BJ (cell line): ENCODE results near the gene TADA3. TPM values are rescaled to one million over a fixed set of nuclear protein-coding genes. Genes with fewer than 3 reads are reported as not detected.

Experiments used
- CTCF ChIA-PET: fragments of 350-600 bp; formaldehyde crosslinking; extraction: SDS; loops from one replicate; lab custom pipeline; 2021; ENCODE audit warnings: antibody characterized with exemption, inconsistent platforms; lab: Yijun Ruan, JAX
- POLR2A ChIA-PET: fragments of 300-600 bp; sonication (Branson Sonifier 250); formaldehyde crosslinking; extraction: SDS; loops from one replicate; lab custom pipeline; 2021; ENCODE audit warnings: antibody characterized with exemption; lab: Charles Lee
- DNase-seq: peaks from one replicate; pipeline ENCODE4 v3.0.0-alpha.2; 2011; ENCODE audit warnings: low read depth
- H3K27me3 ChIP-seq: 2 replicates; pipeline ENCODE4 v1.6.0; 2011; ENCODE audit warnings: low read length; ENCODE audit not compliant: control insufficient read depth, insufficient read depth
- H3K36me3 ChIP-seq: 2 replicates; pipeline ENCODE4 v1.5.1; 2011; ENCODE audit warnings: low read length; ENCODE audit not compliant: control insufficient read depth, insufficient read depth
- H3K4me3 ChIP-seq: 2 replicates; pipeline ENCODE4 v1.5.1; 2011; ENCODE audit warnings: low read depth, mild to moderate bottlenecking, control low read depth, low read length
- CTCF ChIP-seq: IDR thresholded peaks from 2 replicates; pipeline ENCODE4 v1.5.1; 2011; ENCODE audit warnings: low read depth, mild to moderate bottlenecking, control low read depth, inconsistent platforms, low read length, moderate library complexity; ENCODE audit not compliant: insufficient read depth
- polyA plus RNA-seq: library from polyadenylated mRNA; depleted of rRNA; stranded (reverse); fragments of >200 nt; gene quantifications from 2 replicates; pipeline ENCODE4 v1.2.3, GENCODE V29; 2011

Gene TADA3
- polyA plus RNA-seq, 1 experiment = 113 TPM

GRCh38 chr3:9745521-9745920, 46.8 kb downstream of the TADA3 start:
- peaks cover 56% of the 10 kb centered on the region for H3K36me3 ChIP-seq
- H3K27me3 ChIP-seq = no peaks in the 10 kb centered on the region
- POLR2A ChIA-PET = no interaction called here
- DNase-seq = no peak
- CTCF ChIA-PET = no interaction called here
- H3K4me3 ChIP-seq = no peak overlapping the region
- TF ChIP-seq CTCF = no peak

DNA sequence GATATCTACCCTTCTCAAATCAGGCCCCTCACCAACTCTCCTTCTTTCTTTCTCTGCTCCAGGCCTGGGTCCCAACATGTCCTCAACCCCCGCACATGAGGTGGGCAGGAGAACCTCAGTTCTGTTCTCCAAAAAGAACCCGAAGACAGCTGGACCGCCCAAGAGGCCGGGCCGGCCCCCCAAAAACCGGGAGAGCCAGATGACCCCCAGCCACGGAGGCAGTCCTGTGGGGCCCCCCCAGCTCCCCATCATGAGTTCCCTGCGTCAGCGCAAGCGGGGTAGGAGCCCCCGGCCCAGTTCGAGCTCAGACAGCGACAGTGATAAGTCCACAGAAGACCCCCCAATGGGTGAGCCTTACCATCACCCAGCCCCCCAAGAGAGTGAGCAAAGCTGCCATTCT, 48.1 kb downstream of the TADA3 start:
- Histone ChIP-seq H3K36me3 (peaks cover 66% of the 10 kb centered on the region), H3K27me3 (no peaks in the 10 kb centered on the region), H3K4me3 (no peak overlapping the region)
- ChIA-PET CTCF (interaction anchor here (1.8 kb wide), 1 partner anchor 11 kb away, joined by 4 read pairs; no protein-coding TSS in a partner anchor), POLR2A (no interaction called here)
- TF ChIP-seq CTCF = no peak
- DNase-seq = no peak

DNA sequence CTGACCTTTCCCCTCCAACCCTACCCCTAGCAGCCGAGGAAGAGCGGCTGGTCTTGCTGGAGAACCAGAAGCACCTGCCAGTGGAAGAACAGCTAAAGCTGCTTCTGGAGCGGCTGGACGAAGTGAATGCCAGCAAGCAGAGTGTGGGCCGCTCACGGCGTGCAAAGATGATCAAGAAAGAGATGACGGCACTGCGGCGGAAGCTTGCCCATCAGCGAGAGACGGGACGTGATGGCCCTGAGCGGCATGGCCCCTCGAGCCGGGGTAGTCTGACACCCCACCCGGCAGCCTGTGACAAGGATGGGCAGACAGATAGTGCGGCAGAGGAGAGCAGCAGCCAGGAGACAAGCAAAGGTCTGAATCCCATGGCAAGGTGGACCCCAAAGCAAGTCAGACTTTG, 48.7 kb downstream of the TADA3 start:
- no peaks in the 10 kb centered on the region for H3K27me3 ChIP-seq
- ChIA-PET CTCF (interaction anchor here (1.8 kb wide), 1 partner anchor 10 kb away, joined by 4 read pairs; no protein-coding TSS in a partner anchor), POLR2A (no interaction called here)
- no peak for TF ChIP-seq CTCF
- no peak overlapping the region for H3K4me3 ChIP-seq
- peaks cover 69% of the 10 kb centered on the region for H3K36me3 ChIP-seq
- no peak for DNase-seq

- no peaks in the 10 kb centered on the region for H3K27me3 ChIP-seq
- CTCF ChIA-PET = no interaction called here
- no peak for TF ChIP-seq CTCF
- no peak overlapping the region for H3K4me3 ChIP-seq
- no peak for DNase-seq
- POLR2A ChIA-PET = no interaction called here
- H3K36me3 ChIP-seq = peaks cover 64% of the 10 kb centered on the region
Measured at GRCh38 chr3:9742560-9742959, 49.7 kb downstream of the TADA3 start.

DNA sequence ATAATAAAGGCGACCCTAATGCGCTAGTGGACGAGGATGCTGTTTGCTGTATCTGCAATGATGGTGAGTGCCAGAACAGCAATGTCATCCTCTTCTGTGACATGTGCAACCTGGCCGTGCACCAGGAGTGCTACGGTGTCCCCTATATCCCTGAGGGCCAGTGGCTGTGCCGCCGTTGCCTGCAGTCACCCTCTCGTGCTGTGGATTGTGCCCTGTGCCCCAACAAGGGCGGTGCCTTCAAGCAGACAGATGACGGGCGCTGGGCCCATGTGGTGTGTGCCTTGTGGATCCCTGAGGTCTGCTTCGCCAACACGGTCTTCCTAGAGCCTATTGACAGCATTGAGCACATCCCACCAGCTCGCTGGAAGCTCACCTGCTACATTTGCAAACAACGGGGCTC, 53.1 kb downstream of the TADA3 start:
- no peak for TF ChIP-seq CTCF
- no peak for DNase-seq
- POLR2A ChIA-PET = no interaction called here
- CTCF ChIA-PET = interaction anchor here (1.3 to 1.8 kb wide), 2 partner anchors 9 to 24 kb away, joined by 3 to 6 read pairs; no protein-coding TSS in a partner anchor
- Histone ChIP-seq H3K27me3 (no peaks in the 10 kb centered on the region), H3K4me3 (no peak overlapping the region), H3K36me3 (peaks cover 54% of the 10 kb centered on the region)
